Heart right ventricle (tissue), 16 donors: ENCODE results near the gene PLPP6. TPM values are rescaled to one million over a fixed set of nuclear protein-coding genes. Genes with fewer than 3 reads are reported as not detected.

Source experiments
- ATAC-seq, 8 donors: fragments of 200-7000 bp; cut with Tn5 transposase; one replicate each; pipeline ENCODE4 v1.9.1; 2020; ENCODE audit warnings: mild to moderate bottlenecking in 8 of 8, moderate library complexity in 8 of 8, moderate number of reproducible peaks in 1 of 8
- DNase-seq, 2 donors: peaks; one replicate each; pipeline ENCODE4 v3.0.0-alpha.2; 2020
- H3K27ac ChIP-seq, 10 donors: fragments of 200-600 bp; sonication (generic) in 2 of 10; one replicate each; pipeline versions ENCODE4 v1.5.0 to v1.8.0; 2020 to 2022; ENCODE audit warnings: mild to moderate bottlenecking in 3 of 10
- H3K27me3 ChIP-seq, 7 donors: fragments of 200-600 bp; one replicate each; pipeline ENCODE4 v1.8.0; 2021 to 2022; ENCODE audit warnings: mild to moderate bottlenecking in 2 of 7
- H3K36me3 ChIP-seq, 9 donors: fragments of 200-600 bp; sonication (generic) in 1 of 9; one replicate each; pipeline versions ENCODE4 v1.5.0 to v1.8.0; 2020 to 2022; ENCODE audit warnings: mild to moderate bottlenecking in 2 of 9
- H3K4me1 ChIP-seq, 9 donors: fragments of 200-600 bp; sonication (generic) in 1 of 9; one replicate each; pipeline versions ENCODE4 v1.5.0 to v1.8.0; 2020 to 2022; ENCODE audit warnings: mild to moderate bottlenecking in 4 of 9
- H3K4me3 ChIP-seq, 10 donors: fragments of 200-600 bp; sonication (generic) in 2 of 10; one replicate each; pipeline versions ENCODE4 v1.5.0 to v1.8.0; 2020 to 2022; ENCODE audit warnings: mild to moderate bottlenecking in 7 of 10, moderate library complexity in 2 of 10
- H3K9me3 ChIP-seq, 11 donors: fragments of 200-600 bp in 10 of 11; sonication (generic) in 2 of 11; one replicate each; pipeline versions ENCODE4 v1.5.0 to v1.8.0; 2013 to 2022; ENCODE audit warnings: mild to moderate bottlenecking in 2 of 11, control low read depth in 1 of 11, moderate library complexity in 1 of 11
- CTCF ChIP-seq, 9 donors: fragments of 200-600 bp; sonication (generic) in 2 of 9; IDR thresholded peaks; one replicate each; pipeline versions ENCODE4 v1.5.0 to v1.8.0; 2021 to 2022; ENCODE audit warnings: antibody characterized with exemption in 9 of 9, mild to moderate bottlenecking in 5 of 9, moderate library complexity in 1 of 9
- WGBS, 2 donors: extraction: QIAGEN DNeasy Blood & Tissue Kit; methylation state at CpG; one replicate each; pipeline ENCODE4 v1.1.7; 2013; ENCODE audit warnings: inconsistent platforms in 1 of 2; 5-methylcytosine and 5-hydroxymethylcytosine counted together
- intact Hi-C, 10 donors: fragments of 100-400 bp; cut with DNase I; formaldehyde crosslinking; loops; one replicate each; pipeline versions ENCODE4 v1.11.1 to v1.14.2; 2022
- polyA plus RNA-seq, 2 donors: library from polyadenylated mRNA; stranded (reverse); fragments of 200-250 nt; gene quantifications; one replicate each; pipeline ENCODE4 v1.2.3, GENCODE V29; 2013
- total RNA-seq, 10 donors: library from RNA; stranded (reverse); fragmentation: NEBNext Ultra II Directional in 3 of 10; extraction: Animal tissue kit (Norgen Biotek cat#: 25700) in 3 of 10; gene quantifications; one replicate each; pipeline versions ENCODE4 v1.2.1 to v1.2.4, GENCODE V29; 2021 to 2023
- donor health status: Arrhythmogenic right ventricular cardiomyopathy.
- donor health status: ischemic (EF 13 %, LVEDD 7.1; RV severe dilation, severe dysfunction).
- donor health status: healthy with polysubstance abuse.
- donor health status: DM: no; HTN: yes; CAD: no.
- donor health status: DM: no; HTN: no; CAD: no.
- donor health status: ischemic (EF 25% LVEDD 6.9; RV normal size, moderate dysfunction).
- donor health status: ischemic (EF 25% LVEDD 5.7; RV mildly dilated, moderate dysfunction).
- donor health status: healthy.
- donor health status: DM: yes; HTN: yes; CAD: no.
- donor health status: Ischemic cardiomyopathy.
- donor health status: ischemic (EF 35%, LVEDD 5.7; RV mildly dilated, moderate dysfunction).
- donor health status: nonischemic (EF 11% LVEDD 7.7; RV severe dilation, severe dysfunction).
- donor health status: DM: yes; HTN: yes; CAD: no.
- donor health status: PGD.
- donor health status: ischemic (EF 29% LVEDD 5.4; RV normal size, mild dysfunction).
- donor health status: nonischemic (EF 23%, LVEDD 6.1; RV moderate dilation, normal function).

PLPP6 gene
- total and polyA plus RNA-seq, 12 donors: 1.9 to 4.1 (median 2.5) TPM

GRCh38 chr9:4617752-4618151 lies 44.3 kb upstream of the PLPP6 start:
- ATAC-seq: no peak

GRCh38 chr9:4618700-4619099 lies 43.4 kb upstream of the PLPP6 start:
- no peak for DNase-seq
- no peaks in the 10 kb centered on the region for H3K9me3 ChIP-seq
- 89 to 96% methylated on average over 2 of the region's 2 CpGs for WGBS, 2 donors
- peaks cover 0 to 30% (median 0%) of the 10 kb centered on the region in 9 donors for H3K36me3 ChIP-seq
- TF ChIP-seq CTCF (IDR thresholded peaks at IDR 0.05): no peak
- no peak for ATAC-seq
- no peak overlapping the region for H3K4me3 ChIP-seq
- intact Hi-C loops: no loop called here
- H3K27ac ChIP-seq: no peak overlapping the region
- H3K27me3 ChIP-seq: no peaks in the 10 kb centered on the region
- H3K4me1 ChIP-seq: peaks cover 0 to 3% (median 0%) of the 10 kb centered on the region in 9 donors

More at GRCh38 chr9:4617752-4618151, 44.3 kb upstream of the PLPP6 start:
- no peak overlapping the region for H3K27ac ChIP-seq
- no peak for DNase-seq
- no peak overlapping the region for H3K4me3 ChIP-seq
- peaks cover 0 to 3% (median 0%) of the 10 kb centered on the region in 9 donors for H3K4me1 ChIP-seq
- H3K27me3 ChIP-seq: no peaks in the 10 kb centered on the region
- H3K9me3 ChIP-seq: no peaks in the 10 kb centered on the region
- peaks cover 0 to 30% (median 0%) of the 10 kb centered on the region in 9 donors for H3K36me3 ChIP-seq
- TF ChIP-seq CTCF (IDR thresholded peaks at IDR 0.05): no peak
- intact Hi-C loops: no loop called here
- WGBS, 2 donors: 64 to 65% methylated on average over 3 of the region's 3 CpGs

GRCh38 chr9:4620057-4620765 lies 41.9 kb upstream of the PLPP6 start:
- H3K27ac ChIP-seq: no peak overlapping the region
- TF ChIP-seq CTCF (IDR thresholded peaks at IDR 0.05): no peak
- ATAC-seq: no peak
- H3K9me3 ChIP-seq: no peaks in the 10 kb centered on the region
- H3K36me3 ChIP-seq: peaks cover 0 to 41% (median 0%) of the 10 kb centered on the region in 9 donors
- WGBS, 2 donors: 83 to 86% methylated on average over 3 of the region's 3 CpGs
- no peak overlapping the region for H3K4me3 ChIP-seq
- no peaks in the 10 kb centered on the region for H3K27me3 ChIP-seq
- intact Hi-C loops: no loop called here
- H3K4me1 ChIP-seq: peaks cover 0 to 3% (median 0%) of the 10 kb centered on the region in 9 donors
- DNase-seq: no peak

- no peak overlapping the region for H3K27ac ChIP-seq
- intact Hi-C loops: no loop called here
- no peaks in the 10 kb centered on the region for H3K9me3 ChIP-seq
- DNase-seq (no peak), ATAC-seq (no peak)
- H3K4me3 ChIP-seq: no peak overlapping the region
- H3K27me3 ChIP-seq: no peaks in the 10 kb centered on the region
- H3K36me3 ChIP-seq: peaks cover 0 to 43% (median 0%) of the 10 kb centered on the region in 9 donors
- no peak for TF ChIP-seq CTCF (IDR thresholded peaks at IDR 0.05)
- WGBS, 2 donors: 79 to 81% methylated on average over 2 of the region's 2 CpGs
- H3K4me1 ChIP-seq: peaks cover 0 to 3% (median 0%) of the 10 kb centered on the region in 9 donors
Measured at GRCh38 chr9:4620881-4621555, 41.1 kb upstream of the PLPP6 start.
